ENCODE data around the gene NR1H2.

DNA sequence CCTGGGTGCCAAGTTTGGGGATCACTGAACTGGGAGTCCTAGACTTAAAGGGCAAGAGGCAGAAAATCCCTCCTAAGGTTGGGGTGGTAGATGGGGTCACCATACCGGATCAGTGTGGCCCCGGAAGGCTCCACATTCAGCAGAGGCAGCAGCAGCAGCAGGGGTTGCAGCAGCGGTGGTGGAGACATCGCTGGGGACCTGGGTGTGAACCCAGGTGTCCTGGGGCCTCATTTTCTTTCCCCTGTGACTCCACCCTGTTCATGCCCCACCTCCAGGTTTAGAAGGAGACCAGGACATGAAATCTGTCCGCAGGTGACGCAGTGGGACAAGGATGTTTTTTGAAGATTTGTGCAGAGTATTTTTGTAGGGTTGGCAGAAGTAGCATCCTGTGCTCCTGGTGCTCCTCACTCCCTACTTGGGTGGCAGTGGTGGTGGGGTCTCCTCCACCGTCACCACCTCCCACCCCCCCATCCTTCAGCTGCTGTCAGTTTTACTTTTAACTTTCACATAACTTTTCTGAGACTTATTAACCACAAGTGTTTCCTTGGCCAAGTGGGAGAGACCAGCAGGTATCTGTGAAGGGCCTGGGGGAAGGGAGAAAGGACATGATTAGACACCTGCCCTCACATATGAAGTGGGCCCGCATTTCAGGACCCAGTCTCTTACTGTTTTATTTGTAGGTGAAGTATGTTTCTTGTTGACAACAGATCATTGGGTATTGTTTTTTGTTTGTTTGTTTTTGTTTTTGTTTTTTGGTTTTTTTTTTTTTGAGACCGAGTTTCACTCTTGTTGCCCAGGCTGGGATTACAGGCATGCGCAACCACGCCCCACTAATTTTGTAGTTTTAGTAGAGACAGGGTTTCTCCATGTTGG, 10.6 kb upstream of the NR1H2 start, which contains the start of gene NAPSA:
- TF ChIP-seq, protein P1, sequence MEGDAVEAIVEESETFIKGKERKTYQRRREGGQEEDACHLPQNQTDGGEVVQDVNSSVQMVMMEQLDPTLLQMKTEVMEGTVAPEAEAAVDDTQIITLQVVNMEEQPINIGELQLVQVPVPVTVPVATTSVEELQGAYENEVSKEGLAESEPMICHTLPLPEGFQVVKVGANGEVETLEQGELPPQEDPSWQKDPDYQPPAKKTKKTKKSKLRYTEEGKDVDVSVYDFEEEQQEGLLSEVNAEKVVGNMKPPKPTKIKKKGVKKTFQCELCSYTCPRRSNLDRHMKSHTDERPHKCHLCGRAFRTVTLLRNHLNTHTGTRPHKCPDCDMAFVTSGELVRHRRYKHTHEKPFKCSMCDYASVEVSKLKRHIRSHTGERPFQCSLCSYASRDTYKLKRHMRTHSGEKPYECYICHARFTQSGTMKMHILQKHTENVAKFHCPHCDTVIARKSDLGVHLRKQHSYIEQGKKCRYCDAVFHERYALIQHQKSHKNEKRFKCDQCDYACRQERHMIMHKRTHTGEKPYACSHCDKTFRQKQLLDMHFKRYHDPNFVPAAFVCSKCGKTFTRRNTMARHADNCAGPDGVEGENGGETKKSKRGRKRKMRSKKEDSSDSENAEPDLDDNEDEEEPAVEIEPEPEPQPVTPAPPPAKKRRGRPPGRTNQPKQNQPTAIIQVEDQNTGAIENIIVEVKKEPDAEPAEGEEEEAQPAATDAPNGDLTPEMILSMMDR (IDR thresholded peaks at IDR 0.05) = no peak
- no peak for TF ChIP-seq POLR2A (IDR thresholded peaks at IDR 0.05)

All from uterus (tissue), 2 donors.